K562 (cell line): ENCODE measurements around the gene FCRL6. TPM values are rescaled to one million over a fixed set of nuclear protein-coding genes. Genes with fewer than 3 reads are reported as not detected.

Experiments used
- ATAC-seq: fragments of 200-7000 bp; cut with Tn5 transposase; 3 replicates; pipeline ENCODE4 v1.9.1; 2020; ENCODE audit warnings: moderate library complexity
- BruUV-seq: library from RNA; stranded (reverse); fragments of 400-500 nt; replicated peaks from 2 replicates; lab custom pipeline; 2021; lab: Mats Ljungman, UMichigan
- CTCF ChIA-PET: fragments of 300-600 bp; formaldehyde crosslinking; extraction: SDS; loops from one replicate; lab custom pipeline; 2021; ENCODE audit warnings: low intra/inter-chr PET ratio; lab: Yijun Ruan, JAX
- POLR2A ChIA-PET: fragments of 300-600, 350-650 bp; sonication (Branson Sonifier 250); formaldehyde crosslinking; extraction: SDS; loops from one replicate; lab custom pipeline; 2021; ENCODE audit warnings: antibody characterized with exemption, inconsistent platforms; lab: Yijun Ruan, JAX
- DNase-seq, 4 experiments: peaks; one replicate each; pipeline versions ENCODE4 v3.0.0 to v3.0.0-alpha.2; 2011 to 2018; ENCODE audit warnings: low spot score in 3 of 4, mixed read lengths in 3 of 4; ENCODE audit errors: extremely low read depth in 1 of 4
- FAIRE-seq: peaks from 2 replicates; lab custom pipeline; 2011; peaks lifted over from hg19 to GRCh38; lab: Jason Lieb, UNC
- H2AFZ ChIP-seq: 2 replicates; pipeline ENCODE4 v1.6.0; 2011; ENCODE audit warnings: low read depth, low read length, control low read depth, inconsistent platforms
- H3K27ac ChIP-seq: fragments of 200-600 bp; 3 replicates; pipeline ENCODE4 v1.8.0; 2011; ENCODE audit warnings: low read depth, mild to moderate bottlenecking, control low read depth, inconsistent platforms, low read length, moderate library complexity, mixed read lengths; ENCODE audit errors: extremely low read depth
- H3K27me3 ChIP-seq, 2 experiments: fragments of 300-600 bp in 1 of 2; 2 replicates in 1 of 2; 3 replicates in 1 of 2; pipeline versions ENCODE4 v1.6.0 to v1.8.0; 2011; ENCODE audit warnings: inconsistent platforms in 2 of 2, low read length in 2 of 2, mild to moderate bottlenecking in 1 of 2, mixed read lengths in 1 of 2, moderate library complexity in 1 of 2; ENCODE audit not compliant: control insufficient read depth in 2 of 2, insufficient read depth in 2 of 2
- H3K36me3 ChIP-seq: fragments of 300-600 bp; 3 replicates; pipeline ENCODE4 v1.8.0; 2011; ENCODE audit warnings: mild to moderate bottlenecking, low read length, inconsistent platforms; ENCODE audit not compliant: control insufficient read depth, insufficient read depth
- H3K4me1 ChIP-seq, 2 experiments: fragments of 200-600 bp in 1 of 2; replicated peaks in 1 of 2; 2 replicates in 1 of 2; 3 replicates in 1 of 2; pipeline versions ENCODE4 v1.5.1 to v1.8.0; 2011; ENCODE audit warnings: inconsistent platforms in 2 of 2, low read length in 2 of 2, mild to moderate bottlenecking in 1 of 2, mixed read lengths in 1 of 2, moderate library complexity in 1 of 2; ENCODE audit not compliant: control insufficient read depth in 2 of 2, insufficient read depth in 2 of 2
- H3K4me2 ChIP-seq: 2 replicates; pipeline ENCODE4 v1.6.1; 2011; ENCODE audit warnings: low read length, control low read depth, inconsistent platforms, mixed read lengths; ENCODE audit not compliant: insufficient read depth
- H3K4me3 ChIP-seq: fragments of 200-600 bp; sonication (generic), shearing (Covaris generic); 2 replicates; pipeline ENCODE4 v1.5.1; 2016; ENCODE audit warnings: control low read depth, inconsistent platforms
- H3K79me2 ChIP-seq: fragments of 200-600 bp; 3 replicates; pipeline ENCODE4 v1.8.0; 2011; ENCODE audit warnings: low read length, inconsistent platforms; ENCODE audit not compliant: control insufficient read depth, insufficient read depth
- H3K9ac ChIP-seq, 2 experiments: 2 replicates each; pipeline versions ENCODE4 v1.6.0 to v1.6.1; 2011; ENCODE audit warnings: low read depth in 2 of 2, low read length in 2 of 2, control low read depth in 1 of 2, inconsistent platforms in 1 of 2, mild to moderate bottlenecking in 1 of 2, mixed read lengths in 1 of 2; ENCODE audit not compliant: insufficient read depth in 1 of 2
- H3K9me1 ChIP-seq: one replicate; pipeline ENCODE4 v1.6.0; 2011; ENCODE audit warnings: inconsistent platforms, mild to moderate bottlenecking, low read length, moderate library complexity; ENCODE audit not compliant: control insufficient read depth, insufficient read depth
- H3K9me3 ChIP-seq: replicated peaks from 2 replicates; pipeline ENCODE4 v1.5.1; 2011; ENCODE audit warnings: low read depth, low read length, inconsistent platforms; ENCODE audit not compliant: control insufficient read depth, insufficient read depth
- H4K20me1 ChIP-seq: replicated peaks from 2 replicates; pipeline ENCODE4 v1.6.1; 2011; ENCODE audit warnings: low read length, inconsistent platforms, mixed read lengths; ENCODE audit not compliant: control insufficient read depth, insufficient read depth
- ADNP ChIP-seq: fragments of 200-800 bp; sonication (Bioruptor generic); IDR thresholded peaks from 2 replicates; pipeline ENCODE4 v1.6.1; 2016; ENCODE audit warnings: missing genetic modification characterization, missing compliant biosample characterization
- CEBPZ ChIP-seq: fragments of 150-350 bp; IDR thresholded peaks from 2 replicates; pipeline ENCODE4 v1.6.1; 2014; ENCODE audit warnings: low read depth, mild to moderate bottlenecking, low read length, borderline replicate concordance
- IRF1 ChIP-seq: sonication (generic); formaldehyde crosslinking; IDR thresholded peaks from 2 replicates; pipeline ENCODE4 v1.8.0; 2022; ENCODE audit warnings: missing genetic modification reagents, mild to moderate bottlenecking, borderline replicate concordance
- KDM1A ChIP-seq, 2 experiments: fragments of 450-650 bp; IDR thresholded peaks; 2 replicates each; pipeline ENCODE4 v1.6.1; 2016; ENCODE audit warnings: mild to moderate bottlenecking in 2 of 2
- MTA2 ChIP-seq: fragments of 450-650 bp; IDR thresholded peaks from 2 replicates; pipeline ENCODE4 v1.6.1; 2016; ENCODE audit warnings: low read depth
- NUFIP1 ChIP-seq: fragments of 450-650 bp; IDR thresholded peaks from 2 replicates; pipeline ENCODE4 v1.6.1; 2018; ENCODE audit not compliant: partially characterized antibody
- PTRF ChIP-seq: fragments of 450-650 bp; IDR thresholded peaks from 2 replicates; pipeline ENCODE4 v1.6.1; 2016; ENCODE audit warnings: mild to moderate bottlenecking, missing genetic modification characterization, missing compliant biosample characterization
- PURB ChIP-seq: sonication (generic); formaldehyde crosslinking; IDR thresholded peaks from 2 replicates; pipeline ENCODE4 v1.9.0; 2021; ENCODE audit warnings: low read depth, mild to moderate bottlenecking, missing genetic modification reagents
- RAD21 ChIP-seq, 2 experiments: fragments of 250-450 bp in 1 of 2; fragments of 450-650 bp in 1 of 2; sonication (Bioruptor Pico) in 1 of 2; formaldehyde crosslinking in 1 of 2; IDR thresholded peaks in 1 of 2; conservative IDR thresholded peaks in 1 of 2; 2 replicates each; pipeline versions ENCODE4 v1.4.0 to v1.8.0; 2020 to 2022; ENCODE audit warnings: mild to moderate bottlenecking in 2 of 2, moderate library complexity in 1 of 2
- SUPT5H ChIP-seq: fragments of 450-650 bp; IDR thresholded peaks from 2 replicates; pipeline ENCODE4 v1.6.1; 2016
- TAF15 ChIP-seq: fragments of 200-400 bp; formaldehyde crosslinking; IDR thresholded peaks from 2 replicates; pipeline ENCODE4 v1.6.1; 2017; ENCODE audit warnings: mild to moderate bottlenecking, low read depth, low read length, moderate library complexity
- TFAM ChIP-seq: fragments of 250-450 bp; sonication (Bioruptor Pico); conservative IDR thresholded peaks from 2 replicates; pipeline ENCODE4 v1.5.0; 2021; ENCODE audit warnings: mild to moderate bottlenecking, moderate library complexity
- ZNF197 ChIP-seq: fragments of 200-800 bp; sonication (Bioruptor generic); IDR thresholded peaks from 2 replicates; pipeline ENCODE4 v1.6.1; 2016; ENCODE audit warnings: low read depth, missing genetic modification characterization, missing compliant biosample characterization
- ZNF217 ChIP-seq: sonication (generic); formaldehyde crosslinking; IDR thresholded peaks from 2 replicates; pipeline ENCODE4 v1.8.0; 2022; ENCODE audit warnings: mild to moderate bottlenecking, missing genetic modification reagents
- ZNF384 ChIP-seq: IDR thresholded peaks from 2 replicates; pipeline ENCODE4 v1.6.1; 2012; ENCODE audit warnings: low read depth, low read length, improper control_type of control experiment
- WGBS: fragments of 100-300 bp; shearing (Covaris generic); methylation state at CpG from one replicate; pipeline ENCODE4 v1.1.6; 2016; ENCODE audit warnings: low coverage, mixed read lengths; ENCODE audit not compliant: insufficient coverage; ENCODE audit errors: missing lambda C conversion rate; 5-methylcytosine and 5-hydroxymethylcytosine counted together
- in situ Hi-C: fragments of 300-500 bp; cut with MboI; formaldehyde crosslinking; loops from 4 replicates; pipeline ENCODE4 v1.15.0; 2018; ENCODE audit warnings: inconsistent platforms, mixed read lengths
- intact Hi-C: fragments of 100-400 bp; cut with micrococcal nuclease; formaldehyde crosslinking; loops from 2 replicates; pipeline ENCODE4 v1.14.2; 2022
- polyA plus RNA-seq, 8 experiments: library from polyadenylated mRNA; depleted of rRNA in 4 of 8; stranded (reverse) in 5 of 8; unstranded in 3 of 8; fragments of >200 nt; fragmentation: Nextera tagmentation in 2 of 8; fragmentation: Illumina TruSeq in 1 of 8; extraction: Ambion mirVana in 2 of 8; extraction: Trizol in 1 of 8; gene quantifications; 2 replicates each; pipeline versions ENCODE4 v1.2.1 to v1.2.3, GENCODE V29; 2011 to 2014; ENCODE audit warnings: inconsistent platforms in 1 of 8, missing spikeins in 1 of 8
- total RNA-seq, 7 experiments: library from RNA; depleted of rRNA in 6 of 7; stranded (reverse); fragments of >200 nt in 6 of 7; fragmentation: Illumina TruSeq in 2 of 7; extraction: Trizol in 2 of 7; gene quantifications; 2 replicates each; pipeline versions ENCODE4 v1.2.1 to v1.2.3, GENCODE V29; 2011 to 2021; ENCODE audit warnings: low replicate concordance in 1 of 7
- TF ChIP-seq, protein P1 (sequence below), 2 experiments: IDR thresholded peaks; 2 replicates each; pipeline ENCODE4 v1.6.1; 2011; ENCODE audit warnings: borderline replicate concordance in 1 of 2, control low read depth in 1 of 2, low read depth in 1 of 2, low read length in 1 of 2, mild to moderate bottlenecking in 1 of 2, mixed read lengths in 1 of 2, moderate library complexity in 1 of 2; ENCODE audit not compliant: insufficient read depth in 1 of 2, insufficient read length in 1 of 2, poor library complexity in 1 of 2, severe bottlenecking in 1 of 2; ENCODE audit errors: extremely low read depth in 1 of 2

Gene FCRL6
- total and polyA plus RNA-seq, 9 of the 15 experiments (the other 6 are each of a cell fraction or from before 2014, with no cell fraction given), result not detected

DNA sequence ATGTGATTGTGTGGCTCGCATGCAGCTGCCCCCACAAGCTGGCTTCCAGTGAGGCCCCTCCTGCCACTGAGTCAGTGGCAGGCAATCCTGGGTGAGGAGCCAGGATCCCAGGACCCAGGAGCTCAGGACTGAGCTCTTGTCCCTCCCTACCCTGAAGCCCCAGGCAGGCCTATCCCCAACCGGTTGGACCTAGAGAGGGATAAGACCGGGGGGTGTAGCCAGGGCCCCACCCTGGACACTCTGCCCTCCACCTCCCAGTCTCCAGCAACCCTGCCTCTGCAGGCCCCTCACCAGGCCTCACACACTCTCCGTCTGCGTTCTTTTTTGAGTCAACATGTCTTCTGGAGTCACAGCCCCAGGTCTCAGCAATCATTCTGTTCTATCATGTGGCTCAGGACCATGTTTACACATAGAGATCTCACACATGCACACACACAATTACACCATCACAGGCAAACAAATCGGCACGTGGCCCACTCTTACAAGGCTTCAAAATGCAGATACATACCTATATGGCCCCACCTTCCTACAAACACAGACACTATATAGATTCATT, 57.7 kb downstream of the FCRL6 start:
- Histone ChIP-seq H2AFZ (no peak overlapping the region), H3K27me3 (peaks cover 0 to 63% of the 10 kb centered on the region in 2 experiments; a peak in 4 of 5 replicates), H3K9me1 (no peaks in the 10 kb centered on the region), H4K20me1 (no peaks in the 10 kb centered on the region), H3K4me3 (no peak overlapping the region), H3K4me2 (no peak overlapping the region), H3K9me3 (no peaks in the 10 kb centered on the region), H3K9ac (no peak overlapping the region), H3K4me1 (peaks cover 0 to 3% of the 10 kb centered on the region in 2 experiments; a peak in 1 of 5 replicates), H3K36me3 (no peaks in the 10 kb centered on the region), H3K27ac (no peak overlapping the region), H3K79me2 (no peaks in the 10 kb centered on the region)
- 6% methylated on average over 7 of the region's 7 CpGs for WGBS
- intact Hi-C loops (no loop called here), in situ Hi-C loops (no loop called here)
- ChIA-PET POLR2A (interaction anchor here (1.1 kb wide), 1 partner anchor 10 kb away, joined by 4 read pairs; no protein-coding TSS in a partner anchor), CTCF (no interaction called here)
- FAIRE-seq (no peak), ATAC-seq (no peak), DNase-seq (no peak)
- BruUV-seq, result no TSS peak
- TF ChIP-seq ZNF384 (no peak), SUPT5H (no peak), PURB (CRISPR knock-in tag) (no peak), TFAM (CRISPR knock-in tag) (no peak), ZNF197 (CRISPR knock-in tag) (no peak), ZNF217 (no peak), NUFIP1 (no peak), TAF15 (no peak), CEBPZ (no peak), KDM1A (IDR thresholded peaks at IDR 0.05) (no peak), RAD21 (CRISPR knock-in tag; conservative IDR thresholded peaks at IDR 0.05 in 1 of 2, IDR thresholded peaks at IDR 0.05 in 1 of 2) (no peak), ADNP (tag) (no peak), PTRF (tag) (no peak), MTA2 (no peak), IRF1 (no peak)
- TF ChIP-seq, protein P1, sequence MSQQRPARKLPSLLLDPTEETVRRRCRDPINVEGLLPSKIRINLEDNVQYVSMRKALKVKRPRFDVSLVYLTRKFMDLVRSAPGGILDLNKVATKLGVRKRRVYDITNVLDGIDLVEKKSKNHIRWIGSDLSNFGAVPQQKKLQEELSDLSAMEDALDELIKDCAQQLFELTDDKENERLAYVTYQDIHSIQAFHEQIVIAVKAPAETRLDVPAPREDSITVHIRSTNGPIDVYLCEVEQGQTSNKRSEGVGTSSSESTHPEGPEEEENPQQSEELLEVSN (IDR thresholded peaks at IDR 0.05; ENCODE audit: borderline replicate concordance in 1 of 2, extremely low read depth in 1 of 2, insufficient read depth in 1 of 2, insufficient read length in 1 of 2, low read depth in 1 of 2, low read length in 1 of 2, poor library complexity in 1 of 2, severe bottlenecking in 1 of 2), result no peak
